AG10803 (cell line): ENCODE measurements around the gene CREBBP.

Experiments used
- DNase-seq: peaks from one replicate; pipeline ENCODE4 v3.0.0; 2010; ENCODE audit warnings: low read depth
- H3K4me3 ChIP-seq: 2 replicates; pipeline ENCODE4 v1.5.1; 2011; ENCODE audit warnings: mild to moderate bottlenecking, low read length, control low read depth
- TF ChIP-seq, protein P1 (sequence below): conservative IDR thresholded peaks from 2 replicates; pipeline ENCODE4 v1.5.1; 2011; ENCODE audit warnings: mild to moderate bottlenecking, low read length, control low read depth, inconsistent platforms

The CREBBP gene

DNA sequence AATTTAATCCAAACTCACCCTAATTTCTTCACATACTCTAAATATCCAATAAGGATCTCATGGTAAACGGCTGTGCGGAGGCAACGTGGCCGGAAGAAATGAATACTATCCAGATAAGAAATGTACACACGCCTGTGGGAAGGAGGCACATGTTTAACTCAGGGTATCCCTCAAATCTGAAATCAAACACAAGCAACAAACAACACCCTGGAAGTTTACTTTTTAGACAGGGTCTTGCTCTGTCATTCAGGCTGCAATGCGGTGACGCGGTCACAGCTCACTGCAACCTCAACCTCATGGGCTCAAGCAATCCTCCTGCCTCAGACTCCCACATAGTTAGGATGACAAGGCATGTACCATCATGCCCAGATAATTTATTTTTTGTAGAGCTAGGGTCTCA, 142.0 kb downstream of the CREBBP start:
- TF ChIP-seq, protein P1, sequence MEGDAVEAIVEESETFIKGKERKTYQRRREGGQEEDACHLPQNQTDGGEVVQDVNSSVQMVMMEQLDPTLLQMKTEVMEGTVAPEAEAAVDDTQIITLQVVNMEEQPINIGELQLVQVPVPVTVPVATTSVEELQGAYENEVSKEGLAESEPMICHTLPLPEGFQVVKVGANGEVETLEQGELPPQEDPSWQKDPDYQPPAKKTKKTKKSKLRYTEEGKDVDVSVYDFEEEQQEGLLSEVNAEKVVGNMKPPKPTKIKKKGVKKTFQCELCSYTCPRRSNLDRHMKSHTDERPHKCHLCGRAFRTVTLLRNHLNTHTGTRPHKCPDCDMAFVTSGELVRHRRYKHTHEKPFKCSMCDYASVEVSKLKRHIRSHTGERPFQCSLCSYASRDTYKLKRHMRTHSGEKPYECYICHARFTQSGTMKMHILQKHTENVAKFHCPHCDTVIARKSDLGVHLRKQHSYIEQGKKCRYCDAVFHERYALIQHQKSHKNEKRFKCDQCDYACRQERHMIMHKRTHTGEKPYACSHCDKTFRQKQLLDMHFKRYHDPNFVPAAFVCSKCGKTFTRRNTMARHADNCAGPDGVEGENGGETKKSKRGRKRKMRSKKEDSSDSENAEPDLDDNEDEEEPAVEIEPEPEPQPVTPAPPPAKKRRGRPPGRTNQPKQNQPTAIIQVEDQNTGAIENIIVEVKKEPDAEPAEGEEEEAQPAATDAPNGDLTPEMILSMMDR = no peak
- no peak for DNase-seq
- no peak overlapping the region for H3K4me3 ChIP-seq

DNA sequence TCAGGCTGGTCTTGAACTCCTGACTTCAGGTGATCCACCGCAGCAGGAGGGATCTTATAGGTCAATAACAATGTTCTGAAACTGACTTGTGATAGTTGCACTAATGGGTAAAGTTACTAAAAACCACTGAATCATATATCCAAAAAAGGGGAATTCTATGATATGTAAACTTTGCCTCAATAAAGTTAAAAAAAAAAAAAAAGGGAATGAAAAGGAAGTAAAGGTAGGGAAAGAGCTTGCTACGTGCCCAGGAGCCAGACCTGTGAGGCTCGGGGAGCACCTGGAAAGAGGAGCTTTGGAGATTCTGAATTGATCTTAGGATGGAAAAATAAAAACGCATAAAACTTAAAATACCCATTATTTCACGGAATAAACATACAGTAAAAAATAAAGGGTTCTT, 142.4 kb downstream of the CREBBP start:
- no peak for DNase-seq
- no peak overlapping the region for H3K4me3 ChIP-seq
- TF ChIP-seq, protein P1 = no peak

DNA sequence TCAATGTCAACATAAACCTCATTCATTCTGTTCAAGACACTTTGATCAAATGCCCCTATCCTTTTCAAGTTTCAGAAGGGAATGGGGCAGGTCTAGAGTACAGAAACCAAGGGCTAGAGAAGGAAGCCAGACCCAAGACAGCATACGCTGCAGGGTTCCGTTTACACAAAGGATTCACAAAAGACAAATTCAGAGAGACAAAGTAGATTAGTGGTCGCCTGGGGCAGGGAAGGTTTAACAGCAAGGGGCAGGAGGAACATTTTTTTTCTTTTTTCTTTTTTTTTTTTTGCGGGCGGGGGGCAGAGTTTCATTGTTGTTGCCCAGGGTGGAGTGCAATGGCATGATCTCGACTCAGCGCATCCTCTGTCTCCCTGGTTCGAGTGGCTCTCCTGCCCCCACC, 143.3 kb downstream of the CREBBP start:
- H3K4me3 ChIP-seq = no peak overlapping the region
- DNase-seq = no peak
- TF ChIP-seq, protein P1 = no peak

DNA sequence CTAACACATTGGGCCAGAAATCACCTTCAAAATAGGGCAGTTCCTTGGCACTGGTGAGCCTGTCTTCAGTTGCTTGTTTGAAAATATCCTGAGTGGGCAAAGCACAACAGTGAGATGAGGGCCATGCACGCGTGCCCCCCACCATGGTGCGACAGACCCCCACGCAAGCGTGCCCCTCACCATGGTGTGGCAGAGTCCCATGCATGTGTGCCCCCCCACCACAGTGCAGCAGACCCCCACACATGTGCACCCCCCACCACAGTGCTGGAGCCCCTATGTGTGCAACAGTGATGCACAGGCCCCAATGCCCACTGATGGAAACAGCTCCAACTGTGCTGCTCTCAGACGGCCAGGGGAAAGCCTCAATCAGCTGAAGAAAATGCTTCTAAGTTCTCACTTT, 144.4 kb downstream of the CREBBP start:
- DNase-seq = no peak
- TF ChIP-seq, protein P1 = no peak
- H3K4me3 ChIP-seq = no peak overlapping the region

DNA sequence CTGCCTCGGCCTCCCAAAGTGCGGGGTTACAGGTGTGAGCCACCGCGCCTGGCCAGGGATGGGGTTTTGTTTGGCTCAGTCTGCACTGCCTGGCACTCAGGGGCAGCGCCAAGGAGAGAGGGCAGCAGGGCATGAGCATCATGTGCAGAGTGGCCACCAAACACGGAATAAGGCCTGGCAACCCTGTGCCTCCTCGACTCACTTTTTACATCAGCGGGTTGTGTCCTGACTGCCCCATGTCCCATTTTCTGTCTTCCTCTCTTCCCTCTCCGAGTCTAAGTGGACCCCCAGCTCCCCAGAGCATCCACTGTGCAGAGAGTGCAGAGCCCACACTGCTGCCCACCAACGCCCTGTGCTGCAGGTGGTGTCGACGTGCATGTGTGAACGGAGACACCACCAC, 145.0 kb downstream of the CREBBP start:
- TF ChIP-seq, protein P1 = no peak
- DNase-seq = no peak
- no peak overlapping the region for H3K4me3 ChIP-seq

DNA sequence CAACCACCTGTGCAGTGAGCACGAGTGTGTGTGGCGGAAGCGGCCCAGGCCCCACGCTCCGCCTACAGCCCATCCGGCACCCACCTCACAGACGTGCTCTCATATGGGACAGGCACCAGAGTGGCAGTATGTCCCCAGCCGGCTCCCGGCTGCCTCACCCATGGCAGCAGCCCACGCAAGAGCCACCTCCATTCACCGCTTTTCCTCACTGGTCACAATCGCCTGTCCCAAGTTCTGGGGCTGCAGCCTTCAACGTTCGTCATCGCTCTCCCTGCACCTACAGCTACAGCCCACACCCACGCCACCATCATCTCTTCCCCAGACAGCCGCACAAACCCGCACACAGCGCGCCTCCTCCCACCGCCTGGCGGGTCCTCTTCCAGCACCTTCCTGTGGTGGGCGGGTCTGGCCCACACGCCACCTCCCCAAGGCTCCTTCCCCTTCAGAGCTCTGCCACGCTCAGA, 145.7 kb downstream of the CREBBP start:
- TF ChIP-seq, protein P1 = no peak
- no peak for DNase-seq
- H3K4me3 ChIP-seq = no peak overlapping the region

DNA sequence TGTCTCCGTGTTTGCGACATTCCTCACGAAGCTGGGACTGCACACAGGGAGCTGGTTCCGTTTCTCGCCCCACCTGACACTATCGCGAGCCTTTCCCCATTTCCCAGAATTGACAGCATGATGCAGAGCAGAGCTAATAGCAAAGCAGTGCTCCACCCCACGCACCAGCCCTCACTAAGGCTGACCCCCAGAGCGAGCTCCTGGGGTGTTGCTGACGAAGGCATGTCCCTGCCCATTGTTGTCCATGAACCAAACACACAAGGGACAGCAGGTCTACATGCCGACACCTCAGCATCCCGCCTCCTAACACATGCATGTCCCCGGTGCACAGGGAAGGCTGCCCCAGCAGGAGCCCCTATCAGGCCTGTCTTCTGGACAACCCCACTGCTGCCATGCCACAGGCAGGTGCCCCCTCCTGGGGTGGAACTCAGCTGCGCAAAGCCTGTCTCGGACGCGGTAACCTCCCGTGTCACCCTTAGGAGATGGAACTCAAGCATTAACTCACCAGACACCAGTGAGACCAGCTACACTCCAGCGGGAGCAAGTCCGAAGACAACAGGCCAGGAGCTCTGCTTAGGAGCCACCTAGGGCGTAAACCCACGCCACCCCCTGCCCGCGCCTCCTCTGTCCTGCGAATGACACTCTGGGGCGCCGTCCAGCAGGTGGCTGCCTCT, 146.3 kb downstream of the CREBBP start:
- no peak for DNase-seq
- TF ChIP-seq, protein P1 = no peak
- H3K4me3 ChIP-seq = no peak overlapping the region
